ENCODE results near the gene VIPR2. TPM values are rescaled to one million over a fixed set of nuclear protein-coding genes. Genes with fewer than 3 reads are reported as not detected.

Gene VIPR2
- total and polyA plus RNA-seq, 10 donors: 0.41 to 1.4 (median 0.64) TPM

GRCh38 chr7:159130199-159130775 lies 14.4 kb downstream of the VIPR2 start:
- 79 to 94% (median 88%) methylated on average over 9 of the region's 9 CpGs for WGBS, 5 donors
- no peak overlapping the region for H3K4me3 ChIP-seq
- no peaks in the 10 kb centered on the region for H3K9me3 ChIP-seq
- peak; percentile 30 for DNase-seq
- H3K4me1 ChIP-seq: no peaks in the 10 kb centered on the region
- peaks cover 0 to 24% (median 0%) of the 10 kb centered on the region in 7 donors for H3K27me3 ChIP-seq (replicated peaks in 1 of 7)
- TF ChIP-seq CTCF (IDR thresholded peaks at IDR 0.05 in 8 of 11, conservative IDR thresholded peaks at IDR 0.05 in 3 of 11) (no peak), POLR2AphosphoS5 (IDR thresholded peaks at IDR 0.05) (no peak), POLR2A (IDR thresholded peaks at IDR 0.05) (no peak)
- intact Hi-C loops (cut with DNase I; ENCODE audit: low total_unique reads): no loop called here
- H3K36me3 ChIP-seq: no peaks in the 10 kb centered on the region
- H3K27ac ChIP-seq: no peak overlapping the region

- Histone ChIP-seq H3K4me1 (no peaks in the 10 kb centered on the region), H3K9me3 (no peaks in the 10 kb centered on the region), H3K27ac (no peak overlapping the region), H3K4me3 (no peak overlapping the region), H3K36me3 (no peaks in the 10 kb centered on the region), H3K27me3 (replicated peaks in 1 of 7) (peaks cover 0 to 28% (median 0%) of the 10 kb centered on the region in 7 donors)
- DNase-seq: peak; percentile 58
- no peak for TF ChIP-seq POLR2AphosphoS5 (IDR thresholded peaks at IDR 0.05)
- no peak for TF ChIP-seq CTCF (IDR thresholded peaks at IDR 0.05 in 8 of 11, conservative IDR thresholded peaks at IDR 0.05 in 3 of 11)
- no peak for TF ChIP-seq POLR2A (IDR thresholded peaks at IDR 0.05)
- WGBS, 5 donors: 81 to 96% (median 91%) methylated on average over 9 to 10 of the region's 10 CpGs
- intact Hi-C loops (cut with DNase I; ENCODE audit: low total_unique reads): no loop called here
Observed at GRCh38 chr7:159128767-159129166, 15.9 kb downstream of the VIPR2 start.

- H3K4me3 ChIP-seq: no peak overlapping the region
- intact Hi-C loops (cut with DNase I; ENCODE audit: low total_unique reads): no loop called here
- 82 to 90% (median 88%) methylated on average over 13 to 16 of the region's 16 CpGs for WGBS, 5 donors
- no peaks in the 10 kb centered on the region for H3K4me1 ChIP-seq
- H3K9me3 ChIP-seq: peaks cover 0 to 6% (median 0%) of the 10 kb centered on the region in 8 donors
- TF ChIP-seq CTCF (IDR thresholded peaks at IDR 0.05 in 8 of 11, conservative IDR thresholded peaks at IDR 0.05 in 3 of 11): no peak
- TF ChIP-seq POLR2AphosphoS5 (IDR thresholded peaks at IDR 0.05): no peak
- TF ChIP-seq POLR2A (IDR thresholded peaks at IDR 0.05): no peak
- H3K27me3 ChIP-seq (replicated peaks in 1 of 7): peaks cover 0 to 28% (median 0%) of the 10 kb centered on the region in 7 donors
- H3K27ac ChIP-seq: no peak overlapping the region
- peak; percentile 64 for DNase-seq
- no peaks in the 10 kb centered on the region for H3K36me3 ChIP-seq
Observed at GRCh38 chr7:159127691-159128642, 16.7 kb downstream of the VIPR2 start.
